Measurements from ENCODE around the gene FOSB. TPM values are rescaled to one million over a fixed set of nuclear protein-coding genes. Genes with fewer than 3 reads are reported as not detected.

Gene FOSB
- total and polyA plus RNA-seq, 4 donors = 0.18 to 1.3 (median 0.40) TPM

DNA sequence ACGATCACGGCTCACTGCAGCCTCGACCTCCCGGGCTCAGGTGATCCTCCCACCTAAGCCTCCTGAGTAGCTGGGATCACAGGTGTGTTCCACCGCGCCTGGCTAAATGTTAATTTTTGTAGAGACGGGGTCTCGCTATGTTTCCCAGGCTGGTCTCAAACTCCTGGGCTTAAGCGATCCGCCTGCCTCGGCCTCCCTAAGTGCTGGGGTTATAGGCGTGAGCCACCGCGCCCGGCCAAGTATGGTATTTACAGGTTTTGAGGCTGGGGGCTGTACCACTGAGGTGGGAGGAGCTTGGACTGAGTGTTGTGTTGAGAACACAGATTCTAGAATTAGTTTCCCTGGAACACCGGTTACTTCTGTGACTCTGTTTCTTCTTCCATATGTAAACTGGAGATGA is 30.0 kb downstream of the FOSB start:
- H3K9me3 ChIP-seq (ENCODE audit: control insufficient read depth in 4 of 4, low read length in 3 of 4) = no peaks in the 10 kb centered on the region
- no peak overlapping the region for H3K9ac ChIP-seq (ENCODE audit: low read depth in 1 of 2, low read length in 2 of 2)
- H3K4me1 ChIP-seq (ENCODE audit: control insufficient read depth in 4 of 4, insufficient read depth in 4 of 4, low read length in 3 of 4) = peaks cover 18 to 27% (median 26%) of the 10 kb centered on the region in 4 donors
- DNase-seq (ENCODE audit: low spot score) = no peak
- H3K4me3 ChIP-seq (ENCODE audit: low read depth in 1 of 3, low read length in 3 of 3) = no peak overlapping the region
- WGBS = 26% methylated on average over 16 of the region's 16 CpGs
- no peaks in the 10 kb centered on the region for H3K36me3 ChIP-seq (ENCODE audit: control insufficient read depth in 4 of 4, insufficient read depth in 3 of 4, low read depth in 1 of 4, low read length in 3 of 4)
- no peak overlapping the region for H3K27ac ChIP-seq (ENCODE audit: low read depth in 1 of 2, low read length in 2 of 2)
- no peak for TF ChIP-seq JUND (IDR thresholded peaks at IDR 0.05)
- no peak for TF ChIP-seq GABPA (IDR thresholded peaks at IDR 0.05 in 1 of 2, conservative IDR thresholded peaks at IDR 0.05 in 1 of 2)
- TF ChIP-seq, protein P1, sequence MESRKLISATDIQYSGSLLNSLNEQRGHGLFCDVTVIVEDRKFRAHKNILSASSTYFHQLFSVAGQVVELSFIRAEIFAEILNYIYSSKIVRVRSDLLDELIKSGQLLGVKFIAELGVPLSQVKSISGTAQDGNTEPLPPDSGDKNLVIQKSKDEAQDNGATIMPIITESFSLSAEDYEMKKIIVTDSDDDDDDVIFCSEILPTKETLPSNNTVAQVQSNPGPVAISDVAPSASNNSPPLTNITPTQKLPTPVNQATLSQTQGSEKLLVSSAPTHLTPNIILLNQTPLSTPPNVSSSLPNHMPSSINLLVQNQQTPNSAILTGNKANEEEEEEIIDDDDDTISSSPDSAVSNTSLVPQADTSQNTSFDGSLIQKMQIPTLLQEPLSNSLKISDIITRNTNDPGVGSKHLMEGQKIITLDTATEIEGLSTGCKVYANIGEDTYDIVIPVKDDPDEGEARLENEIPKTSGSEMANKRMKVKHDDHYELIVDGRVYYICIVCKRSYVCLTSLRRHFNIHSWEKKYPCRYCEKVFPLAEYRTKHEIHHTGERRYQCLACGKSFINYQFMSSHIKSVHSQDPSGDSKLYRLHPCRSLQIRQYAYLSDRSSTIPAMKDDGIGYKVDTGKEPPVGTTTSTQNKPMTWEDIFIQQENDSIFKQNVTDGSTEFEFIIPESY (IDR thresholded peaks at IDR 0.05) = no peak
- TF ChIP-seq SP1 (IDR thresholded peaks at IDR 0.05) = no peak
- TF ChIP-seq HNF4G (IDR thresholded peaks at IDR 0.05) = no peak
- TF ChIP-seq TAF1 (conservative IDR thresholded peaks at IDR 0.05) = no peak
- peaks cover 0 to 6% (median 2%) of the 10 kb centered on the region in 4 donors for H3K27me3 ChIP-seq (ENCODE audit: control insufficient read depth in 4 of 4, insufficient read depth in 4 of 4, low read length in 3 of 4)

DNA sequence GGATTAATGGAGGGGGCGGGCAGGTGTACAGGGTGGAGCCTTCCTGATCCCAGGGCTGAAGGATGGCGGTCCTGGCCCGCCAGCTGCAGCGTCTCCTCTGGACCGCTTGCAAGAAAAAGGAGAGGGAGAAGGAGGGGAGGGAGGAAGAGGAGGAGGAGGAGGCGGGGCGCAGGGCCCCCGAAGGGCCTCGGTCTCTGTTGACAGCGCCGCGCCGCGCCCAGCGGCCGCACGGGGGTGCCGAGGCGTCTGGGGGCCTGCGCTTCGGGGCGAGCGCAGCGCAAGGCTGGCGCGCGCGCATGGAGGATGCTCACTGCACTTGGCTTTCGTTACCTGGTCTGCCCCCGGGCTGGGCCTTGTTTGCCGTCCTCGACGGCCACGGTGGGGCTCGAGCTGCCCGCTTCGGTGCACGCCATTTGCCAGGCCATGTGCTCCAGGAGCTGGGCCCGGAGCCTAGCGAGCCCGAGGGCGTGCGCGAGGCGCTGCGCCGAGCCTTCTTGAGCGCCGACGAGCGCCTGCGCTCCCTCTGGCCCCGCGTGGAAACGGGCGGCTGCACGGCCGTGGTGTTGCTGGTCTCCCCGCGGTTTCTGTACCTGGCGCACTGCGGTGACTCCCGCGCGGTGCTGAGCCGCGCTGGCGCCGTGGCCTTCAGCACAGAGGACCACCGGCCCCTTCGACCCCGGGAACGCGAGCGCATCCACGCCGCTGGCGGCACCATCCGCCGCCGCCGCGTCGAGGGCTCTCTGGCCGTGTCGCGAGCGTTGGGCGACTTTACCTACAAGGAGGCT is 30.8 kb downstream of the FOSB start, which contains the start of gene PPM1N:
Gene PPM1N, plus strand, starts transcription at position 33 of the 785 bp plus-strand sequence. Its CDS starts 30 bp downstream, at position 63.
- Histone ChIP-seq H3K4me3 (ENCODE audit: low read depth in 1 of 3, low read length in 3 of 3) (peak within 1 kb of the TSS in 2 of 3 donors; percentile 14 to 17), H3K4me1 (ENCODE audit: control insufficient read depth in 4 of 4, insufficient read depth in 4 of 4, low read length in 3 of 4) (peaks cover 18 to 25% (median 20%) of the 10 kb centered on the region in 4 donors), H3K9me3 (ENCODE audit: control insufficient read depth in 4 of 4, low read length in 3 of 4) (no peaks in the 10 kb centered on the region), H3K27ac (ENCODE audit: low read depth in 1 of 2, low read length in 2 of 2) (no peak within 1 kb of the TSS), H3K36me3 (ENCODE audit: control insufficient read depth in 4 of 4, insufficient read depth in 3 of 4, low read depth in 1 of 4, low read length in 3 of 4) (no peaks in the 10 kb centered on the region), H3K9ac (ENCODE audit: low read depth in 1 of 2, low read length in 2 of 2) (no peak within 1 kb of the TSS), H3K27me3 (ENCODE audit: control insufficient read depth in 4 of 4, insufficient read depth in 4 of 4, low read length in 3 of 4) (peaks cover 0 to 6% (median 2%) of the 10 kb centered on the region in 4 donors)
- WGBS = 9% methylated on average over 89 of the region's 89 CpGs
- no peak for TF ChIP-seq REST (IDR thresholded peaks at IDR 0.05)
- TF ChIP-seq, protein P2, sequence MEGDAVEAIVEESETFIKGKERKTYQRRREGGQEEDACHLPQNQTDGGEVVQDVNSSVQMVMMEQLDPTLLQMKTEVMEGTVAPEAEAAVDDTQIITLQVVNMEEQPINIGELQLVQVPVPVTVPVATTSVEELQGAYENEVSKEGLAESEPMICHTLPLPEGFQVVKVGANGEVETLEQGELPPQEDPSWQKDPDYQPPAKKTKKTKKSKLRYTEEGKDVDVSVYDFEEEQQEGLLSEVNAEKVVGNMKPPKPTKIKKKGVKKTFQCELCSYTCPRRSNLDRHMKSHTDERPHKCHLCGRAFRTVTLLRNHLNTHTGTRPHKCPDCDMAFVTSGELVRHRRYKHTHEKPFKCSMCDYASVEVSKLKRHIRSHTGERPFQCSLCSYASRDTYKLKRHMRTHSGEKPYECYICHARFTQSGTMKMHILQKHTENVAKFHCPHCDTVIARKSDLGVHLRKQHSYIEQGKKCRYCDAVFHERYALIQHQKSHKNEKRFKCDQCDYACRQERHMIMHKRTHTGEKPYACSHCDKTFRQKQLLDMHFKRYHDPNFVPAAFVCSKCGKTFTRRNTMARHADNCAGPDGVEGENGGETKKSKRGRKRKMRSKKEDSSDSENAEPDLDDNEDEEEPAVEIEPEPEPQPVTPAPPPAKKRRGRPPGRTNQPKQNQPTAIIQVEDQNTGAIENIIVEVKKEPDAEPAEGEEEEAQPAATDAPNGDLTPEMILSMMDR (IDR thresholded peaks at IDR 0.05; ENCODE audit: low read depth, low read length, missing input control) = no peak
- no peak for TF ChIP-seq YY1 (IDR thresholded peaks at IDR 0.05)
- TF ChIP-seq HNF4G (IDR thresholded peaks at IDR 0.05) = no peak
- no peak for TF ChIP-seq TAF1 (conservative IDR thresholded peaks at IDR 0.05)
- no peak for TF ChIP-seq FOXA2 (IDR thresholded peaks at IDR 0.05)
- no peak for DNase-seq (ENCODE audit: low spot score)

Data from liver (tissue), 9 donors.